ENCODE measurements around the gene KDM4C.

DNA sequence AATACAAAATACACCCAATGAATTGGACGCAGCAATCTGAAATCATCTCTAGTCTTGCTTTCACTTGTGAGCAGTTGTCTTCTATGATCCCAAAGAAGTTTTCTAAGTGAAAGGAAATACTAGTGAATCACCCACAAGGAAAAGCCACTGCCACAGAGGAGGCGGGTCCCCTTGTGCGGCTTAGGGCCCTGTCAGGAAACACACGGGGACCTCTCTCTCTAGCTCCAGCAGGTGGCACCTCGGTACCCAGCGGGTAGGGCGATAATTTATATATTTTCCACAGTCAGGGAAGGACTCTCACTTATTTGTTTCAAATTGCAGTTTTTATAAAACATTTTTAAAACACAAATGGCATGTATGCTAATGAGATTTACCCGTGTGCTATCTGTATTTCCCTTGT is 417.1 kb downstream of the KDM4C start:
- TF ChIP-seq CTCF (conservative IDR thresholded peaks at IDR 0.05 in 1 of 2, IDR thresholded peaks at IDR 0.05 in 1 of 2; ENCODE audit: low read depth in 1 of 2, low read length in 2 of 2) (no peak), EZH2 (IDR thresholded peaks at IDR 0.05; ENCODE audit: low read length, missing control alignments) (no peak)
